Fibroblast of skin of back (primary cell): ENCODE data around the gene CCDC60.

ENCODE experiments used
- DNase-seq: peaks from one replicate; pipeline ENCODE4 v3.0.0-alpha.2; 2013

The CCDC60 gene

GRCh38 chr12:119556854-119557253 lies 222.3 kb downstream of the CCDC60 start:
- DNase-seq, result no peak

- DNase-seq, result no peak
Observed at GRCh38 chr12:119565404-119565803, 230.9 kb downstream of the CCDC60 start.

- DNase-seq, result no peak
Observed at GRCh38 chr12:119570771-119571170, 236.2 kb downstream of the CCDC60 start.

GRCh38 chr12:119573086-119573485 lies 238.6 kb downstream of the CCDC60 start:
- no peak for DNase-seq

- DNase-seq, result no peak
Observed at GRCh38 chr12:119574255-119574654, 239.7 kb downstream of the CCDC60 start.

- no peak for DNase-seq
Observed at GRCh38 chr12:119576118-119576810, 241.7 kb downstream of the CCDC60 start.

GRCh38 chr12:119576915-119577314 lies 242.4 kb downstream of the CCDC60 start:
- no peak for DNase-seq

GRCh38 chr12:119578112-119578511 lies 243.6 kb downstream of the CCDC60 start:
- DNase-seq, result no peak

- no peak for DNase-seq
Observed at GRCh38 chr12:119589097-119589496, 254.6 kb downstream of the CCDC60 start.

- no peak for DNase-seq
Observed at GRCh38 chr12:119589634-119590033, 255.1 kb downstream of the CCDC60 start.
